IMR-90 (cell line): ENCODE results near the gene SDC1. TPM values are rescaled to one million over a fixed set of nuclear protein-coding genes. Genes with fewer than 3 reads are reported as not detected.

Experiments
- ATAC-seq: fragments of 200-7000 bp; cut with Tn5 transposase; 2 replicates; pipeline ENCODE4 v1.9.1; 2020; ENCODE audit warnings: low read depth, mild to moderate bottlenecking, moderate library complexity
- BruUV-seq: library from RNA; stranded (reverse); fragments of 400-500 nt; replicated peaks from 2 replicates; lab custom pipeline; 2021; lab: Mats Ljungman, UMichigan
- CTCF ChIA-PET: fragments of 300-600 bp; formaldehyde crosslinking; extraction: SDS; loops from one replicate; lab custom pipeline; 2021; ENCODE audit warnings: antibody characterized with exemption; lab: Yijun Ruan, JAX
- POLR2A ChIA-PET: fragments of 300-600 bp; sonication (Branson Sonifier 250); formaldehyde crosslinking; loops from one replicate; lab custom pipeline; 2022; ENCODE audit warnings: antibody characterized with exemption; ENCODE audit not compliant: unreplicated experiment; lab: Charles Lee
- DNase-seq: peaks from one replicate; pipeline ENCODE4 v3.0.0; 2013
- H2AFZ ChIP-seq: replicated peaks from 2 replicates; pipeline ENCODE3; 2013; ENCODE audit warnings: low read length, mild to moderate bottlenecking; ENCODE audit not compliant: poor library complexity
- H2AK5ac ChIP-seq: 2 replicates; pipeline ENCODE4 v1.6.1; 2013; ENCODE audit warnings: low read depth, low read length, inconsistent platforms
- H2AK9ac ChIP-seq: replicated peaks from 2 replicates; pipeline ENCODE3; 2013; ENCODE audit warnings: mild to moderate bottlenecking, low read depth, low read length, moderate library complexity; ENCODE audit not compliant: poor library complexity
- H2BK120ac ChIP-seq: 2 replicates; pipeline ENCODE4 v1.6.1; 2013; ENCODE audit warnings: low read depth, low read length, inconsistent platforms
- H2BK15ac ChIP-seq: 3 replicates; pipeline ENCODE4 v1.6.1; 2013; ENCODE audit warnings: low read depth, low read length, inconsistent platforms
- H2BK20ac ChIP-seq: 2 replicates; pipeline ENCODE4 v1.6.1; 2013; ENCODE audit warnings: low read depth, mild to moderate bottlenecking, inconsistent platforms, low read length, moderate library complexity
- H2BK5ac ChIP-seq: 2 replicates; pipeline ENCODE4 v1.6.1; 2013; ENCODE audit warnings: mild to moderate bottlenecking, low read depth, low read length, inconsistent platforms; ENCODE audit not compliant: poor library complexity, severe bottlenecking
- H3K14ac ChIP-seq: replicated peaks from 2 replicates; pipeline ENCODE4 v1.6.1; 2013; ENCODE audit warnings: low read depth, low read length, inconsistent platforms
- H3K18ac ChIP-seq: 2 replicates; pipeline ENCODE4 v1.6.1; 2013; ENCODE audit warnings: low read depth, low read length, control low read depth
- H3K23ac ChIP-seq: 2 replicates; pipeline ENCODE4 v1.6.1; 2013; ENCODE audit warnings: low read depth, low read length, inconsistent platforms
- H3K27ac ChIP-seq: 2 replicates; pipeline ENCODE4 v1.5.1; 2013; ENCODE audit warnings: mild to moderate bottlenecking, control low read depth, low read length; ENCODE audit not compliant: insufficient read depth
- H3K27me3 ChIP-seq: 2 replicates; pipeline ENCODE4 v1.6.1; 2013; ENCODE audit warnings: low read length; ENCODE audit not compliant: control insufficient read depth, insufficient read depth
- H3K36me3 ChIP-seq: 2 replicates; pipeline ENCODE4 v1.6.1; 2013; ENCODE audit warnings: low read length, mixed read lengths; ENCODE audit not compliant: control insufficient read depth, insufficient read depth
- H3K4ac ChIP-seq: 2 replicates; pipeline ENCODE4 v1.6.1; 2013; ENCODE audit warnings: low read depth, low read length, inconsistent platforms
- H3K4me1 ChIP-seq: 2 replicates; pipeline ENCODE4 v1.6.1; 2013; ENCODE audit warnings: low read length, mixed read lengths; ENCODE audit not compliant: control insufficient read depth, insufficient read depth
- H3K4me2 ChIP-seq: 2 replicates; pipeline ENCODE4 v1.6.1; 2013; ENCODE audit warnings: low read depth, mild to moderate bottlenecking, control low read depth, low read length, moderate library complexity
- H3K4me3 ChIP-seq: 2 replicates; pipeline ENCODE4 v1.5.1; 2013; ENCODE audit warnings: low read depth, mild to moderate bottlenecking, control low read depth, low read length, moderate library complexity; ENCODE audit not compliant: insufficient read depth
- H3K56ac ChIP-seq: 2 replicates; pipeline ENCODE4 v1.6.1; 2013; ENCODE audit warnings: low read length, inconsistent platforms; ENCODE audit not compliant: insufficient read depth; ENCODE audit errors: extremely low read depth
- H3K79me1 ChIP-seq, 2 experiments: 2 replicates each; pipeline ENCODE4 v1.6.1; 2013; ENCODE audit warnings: low read length in 2 of 2, inconsistent platforms in 1 of 2, low read depth in 1 of 2
- H3K9ac ChIP-seq: 2 replicates; pipeline ENCODE4 v1.6.1; 2013; ENCODE audit warnings: low read depth, low read length, control low read depth
- H3K9me1 ChIP-seq: 2 replicates; pipeline ENCODE4 v1.6.1; 2013; ENCODE audit warnings: low read length, inconsistent platforms; ENCODE audit not compliant: insufficient read depth
- H3K9me3 ChIP-seq: 2 replicates; pipeline ENCODE4 v1.6.1; 2013; ENCODE audit warnings: low read length; ENCODE audit not compliant: control insufficient read depth, insufficient read depth
- H4K20me1 ChIP-seq: 2 replicates; pipeline ENCODE4 v1.6.1; 2013; ENCODE audit warnings: low read length, inconsistent platforms; ENCODE audit not compliant: insufficient read depth
- H4K5ac ChIP-seq: 2 replicates; pipeline ENCODE4 v1.6.1; 2013; ENCODE audit warnings: mild to moderate bottlenecking, low read depth, low read length, control low read depth
- H4K8ac ChIP-seq, 2 experiments: 2 replicates each; pipeline ENCODE4 v1.6.1; 2013; ENCODE audit warnings: low read depth in 2 of 2, low read length in 2 of 2, control low read depth in 1 of 2, inconsistent platforms in 1 of 2
- H4K91ac ChIP-seq: 2 replicates; pipeline ENCODE4 v1.6.1; 2013; ENCODE audit warnings: low read depth, low read length, inconsistent platforms; ENCODE audit not compliant: insufficient read depth
- BHLHE40 ChIP-seq: fragments of 150-350 bp; IDR thresholded peaks from 2 replicates; pipeline ENCODE4 v1.6.1; 2016; ENCODE audit warnings: mild to moderate bottlenecking, low read depth, low read length
- CEBPB ChIP-seq: IDR thresholded peaks from 2 replicates; pipeline ENCODE4 v1.6.1; 2012; ENCODE audit warnings: low read depth, low read length, improper control_type of control experiment
- FOS ChIP-seq: fragments of 150-350 bp; IDR thresholded peaks from 2 replicates; pipeline ENCODE4 v1.6.1; 2016; ENCODE audit warnings: low read depth, low read length
- POLR2A ChIP-seq: IDR thresholded peaks from 2 replicates; pipeline ENCODE4 v1.6.1; 2012; ENCODE audit warnings: mild to moderate bottlenecking, low read depth, low read length
- RCOR1 ChIP-seq: IDR thresholded peaks from 2 replicates; pipeline ENCODE4 v1.6.1; 2012; ENCODE audit warnings: mild to moderate bottlenecking, low read length, improper control_type of control experiment; ENCODE audit not compliant: insufficient replicate concordance
- RFX5 ChIP-seq: IDR thresholded peaks from 2 replicates; pipeline ENCODE4 v1.8.0; 2012; ENCODE audit warnings: low read depth, mild to moderate bottlenecking, low read length, moderate library complexity
- WGBS, 2 experiments: methylation state at CpG; one replicate each; pipeline versions ENCODE4 v1.1.5 to v1.1.7; 2013; ENCODE audit warnings: missing lambda C conversion rate in 2 of 2; ENCODE audit not compliant: insufficient read length in 1 of 2; ENCODE audit errors: extremely low coverage in 2 of 2; 5-methylcytosine and 5-hydroxymethylcytosine counted together
- dilution Hi-C: fragments of 300-500 bp; cut with HindIII; formaldehyde crosslinking; loops from one replicate; pipeline ENCODE4 v1.14.3; 2018; ENCODE audit warnings: low sequenced_read_pairs; ENCODE audit not compliant: unreplicated experiment
- in situ Hi-C: fragments of 300-500 bp; cut with MboI; formaldehyde crosslinking; loops from 3 replicates; pipeline ENCODE4 v1.14.3; 2019; ENCODE audit warnings: low sequenced_read_pairs, inconsistent platforms, mixed read lengths
- intact Hi-C: fragments of 100-400 bp; cut with micrococcal nuclease; formaldehyde crosslinking; loops from 2 replicates; pipeline ENCODE4 v1.10.0; 2022
- polyA plus RNA-seq, 3 experiments: library from polyadenylated mRNA; depleted of rRNA; stranded (reverse); fragments of >200 nt; gene quantifications; 2 replicates each; pipeline ENCODE4 v1.2.3, GENCODE V29; 2012; ENCODE audit warnings: low replicate concordance in 1 of 3
- total RNA-seq: library from RNA; depleted of rRNA; stranded (reverse); fragments of >200 nt; gene quantifications from 2 replicates; pipeline ENCODE4 v1.2.3, GENCODE V29; 2012
- TF ChIP-seq, protein P1 (sequence below): conservative IDR thresholded peaks from 2 replicates; pipeline ENCODE4 v1.5.1; 2012; ENCODE audit warnings: mild to moderate bottlenecking, low read depth, low read length, improper control_type of control experiment

SDC1 gene
- total and polyA plus RNA-seq, 2 of the 4 experiments (the other 2 are of a cell fraction) = 22.0 to 28.3 TPM

DNA sequence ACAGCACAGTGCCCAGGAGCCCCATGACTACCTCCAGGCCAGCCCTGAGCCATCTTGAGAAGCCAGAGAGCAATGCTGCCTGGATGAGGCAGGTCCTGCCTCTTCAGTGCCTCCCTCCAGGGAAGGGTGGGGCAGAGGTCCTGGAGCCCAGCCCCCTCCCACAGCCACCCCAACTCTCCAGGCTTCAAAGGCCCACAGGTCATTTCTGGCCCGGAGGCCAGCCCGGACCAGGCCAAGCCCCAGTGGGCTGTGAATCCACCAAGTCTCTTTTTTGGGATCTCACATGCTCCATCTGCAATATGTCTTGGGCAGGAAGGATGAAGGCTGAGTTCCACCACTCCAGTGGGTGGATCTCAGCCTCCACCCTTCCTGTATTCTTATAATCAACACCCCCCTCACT is 36.7 kb downstream of the SDC1 start:
- Histone ChIP-seq H3K4me1 (peaks cover 21% of the 10 kb centered on the region), H4K5ac (no peak overlapping the region), H3K27me3 (no peaks in the 10 kb centered on the region), H3K56ac (no peak overlapping the region), H3K4me2 (no peak overlapping the region), H3K4me3 (no peak overlapping the region), H3K14ac (no peak overlapping the region), H4K20me1 (no peaks in the 10 kb centered on the region), H3K79me1 (no peaks in the 10 kb centered on the region), H3K23ac (no peak overlapping the region), H3K9ac (no peak overlapping the region), H2AK9ac (no peak overlapping the region), H2BK5ac (no peak overlapping the region), H4K91ac (no peak overlapping the region), H4K8ac (no peak overlapping the region), H2AK5ac (no peak overlapping the region), H3K9me3 (no peaks in the 10 kb centered on the region), H3K36me3 (no peaks in the 10 kb centered on the region), H3K9me1 (peaks cover 27% of the 10 kb centered on the region), H2BK120ac (no peak overlapping the region), H2BK15ac (no peak overlapping the region), H2BK20ac (no peak overlapping the region), H3K18ac (no peak overlapping the region), H3K4ac (no peak overlapping the region), H3K27ac (no peak overlapping the region), H2AFZ (no peak overlapping the region)
- dilution Hi-C loops = no loop called here
- BruUV-seq = no TSS peak
- ATAC-seq (no peak), DNase-seq (no peak)
- WGBS, 2 experiments = no CpG with 5 or more reads among the region's 2 CpGs
- ChIA-PET POLR2A (no interaction called here), CTCF (interaction anchor here (0.6 kb wide), 1 partner anchor 45 kb away, joined by 6 read pairs; no protein-coding TSS in a partner anchor)
- TF ChIP-seq RFX5 = no peak
- TF ChIP-seq, protein P1, sequence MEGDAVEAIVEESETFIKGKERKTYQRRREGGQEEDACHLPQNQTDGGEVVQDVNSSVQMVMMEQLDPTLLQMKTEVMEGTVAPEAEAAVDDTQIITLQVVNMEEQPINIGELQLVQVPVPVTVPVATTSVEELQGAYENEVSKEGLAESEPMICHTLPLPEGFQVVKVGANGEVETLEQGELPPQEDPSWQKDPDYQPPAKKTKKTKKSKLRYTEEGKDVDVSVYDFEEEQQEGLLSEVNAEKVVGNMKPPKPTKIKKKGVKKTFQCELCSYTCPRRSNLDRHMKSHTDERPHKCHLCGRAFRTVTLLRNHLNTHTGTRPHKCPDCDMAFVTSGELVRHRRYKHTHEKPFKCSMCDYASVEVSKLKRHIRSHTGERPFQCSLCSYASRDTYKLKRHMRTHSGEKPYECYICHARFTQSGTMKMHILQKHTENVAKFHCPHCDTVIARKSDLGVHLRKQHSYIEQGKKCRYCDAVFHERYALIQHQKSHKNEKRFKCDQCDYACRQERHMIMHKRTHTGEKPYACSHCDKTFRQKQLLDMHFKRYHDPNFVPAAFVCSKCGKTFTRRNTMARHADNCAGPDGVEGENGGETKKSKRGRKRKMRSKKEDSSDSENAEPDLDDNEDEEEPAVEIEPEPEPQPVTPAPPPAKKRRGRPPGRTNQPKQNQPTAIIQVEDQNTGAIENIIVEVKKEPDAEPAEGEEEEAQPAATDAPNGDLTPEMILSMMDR = no peak
- no peak for TF ChIP-seq POLR2A
- no peak for TF ChIP-seq RCOR1
- no peak for TF ChIP-seq BHLHE40
- no peak for TF ChIP-seq FOS
- TF ChIP-seq CEBPB = no peak
- intact Hi-C loops = no loop called here
- in situ Hi-C loops = no loop called here
